Right renal cortex interstitium (tissue), 3 donors: ENCODE measurements around the gene SRSF2. TPM values are rescaled to one million over a fixed set of nuclear protein-coding genes. Genes with fewer than 3 reads are reported as not detected.
"Not testable (repeated sequence)": the region's sequence is repeated elsewhere in the genome, so short reads cannot be mapped to it uniquely, and the experiment has no call there.

Experiments used
- DNase-seq, 3 donors: peaks; one replicate each; pipeline ENCODE4 v3.0.0-alpha.2; 2013; ENCODE audit warnings: low read depth in 3 of 3, low spot score in 2 of 3
- polyA plus RNA-seq, 3 donors: library from polyadenylated mRNA; unstranded; fragments of 120-200 nt; gene quantifications; one replicate each; pipeline ENCODE4 v1.2.1, GENCODE V29; 2013; ENCODE audit not compliant: insufficient read length in 3 of 3

Gene SRSF2
- polyA plus RNA-seq, 3 donors: 395 to 434 (median 415) TPM

GRCh38 chr17:76722977-76723376 is 14.2 kb downstream of the SRSF2 start:
- DNase-seq: not testable (repeated sequence)

GRCh38 chr17:76722279-76722678 is 14.9 kb downstream of the SRSF2 start:
- DNase-seq: no peak

- DNase-seq: no peak
These were observed 15.7 kb downstream of the SRSF2 start for GRCh38 chr17:76721463-76721862.

GRCh38 chr17:76720941-76721340 is 16.2 kb downstream of the SRSF2 start:
- no peak for DNase-seq

GRCh38 chr17:76720211-76720610 is 16.9 kb downstream of the SRSF2 start:
- DNase-seq: no peak

GRCh38 chr17:76718516-76718915 is 18.6 kb downstream of the SRSF2 start:
- no peak for DNase-seq

- DNase-seq: no peak
These were observed 20.3 kb downstream of the SRSF2 start for GRCh38 chr17:76716839-76717215.

GRCh38 chr17:76716146-76716838 is 20.8 kb downstream of the SRSF2 start:
- no peak for DNase-seq

GRCh38 chr17:76715496-76715830 is 21.7 kb downstream of the SRSF2 start:
- no peak for DNase-seq

GRCh38 chr17:76714822-76715495 is 22.2 kb downstream of the SRSF2 start:
- no peak for DNase-seq

GRCh38 chr17:76714336-76714735 is 22.8 kb downstream of the SRSF2 start:
- no peak for DNase-seq

GRCh38 chr17:76713765-76714164 is 23.4 kb downstream of the SRSF2 start:
- no peak for DNase-seq

- DNase-seq: not testable (repeated sequence)
These were observed 24.8 kb downstream of the SRSF2 start for GRCh38 chr17:76712321-76712720.

- no peak for DNase-seq
These were observed 26.1 kb downstream of the SRSF2 start, which contains the start of gene MXRA7 for GRCh38 chr17:76710863-76711611. TSS of gene MXRA7 (minus strand) at chr17:76710965. CDS start at chr17:76710946, 19 bp downstream.

- not testable (repeated sequence) for DNase-seq
These were observed 26.9 kb downstream of the SRSF2 start for GRCh38 chr17:76709951-76710862.

- no peak for DNase-seq
These were observed 27.8 kb downstream of the SRSF2 start for GRCh38 chr17:76709077-76709950.

- no peak for DNase-seq
These were observed 28.9 kb downstream of the SRSF2 start for GRCh38 chr17:76707985-76708807.

GRCh38 chr17:76706817-76707216 is 30.3 kb downstream of the SRSF2 start:
- no peak for DNase-seq

GRCh38 chr17:76704805-76705204 is 32.3 kb downstream of the SRSF2 start:
- DNase-seq: no peak
